ENCODE data around the gene SLC7A14. TPM values are rescaled to one million over a fixed set of nuclear protein-coding genes. Genes with fewer than 3 reads are reported as not detected.

Gene SLC7A14
- polyA plus RNA-seq, 2 donors: not detected

GRCh38 chr3:170599091-170599490 is 13.2 kb upstream of the SLC7A14 start:
- H3K4me3 ChIP-seq (ENCODE audit: low read depth in 1 of 2, low read length in 2 of 2): no peak overlapping the region
- no peaks in the 10 kb centered on the region for H3K4me1 ChIP-seq (ENCODE audit: control insufficient read depth in 2 of 2, insufficient read depth in 2 of 2, low read length in 1 of 2)
- 63 to 75% methylated on average over 1 of the region's 1 CpG for WGBS, 2 donors
- H3K27me3 ChIP-seq (ENCODE audit: control insufficient read depth in 1 of 2, insufficient read depth in 2 of 2, low read length in 2 of 2): no peaks in the 10 kb centered on the region
- no peaks in the 10 kb centered on the region for H3K36me3 ChIP-seq (ENCODE audit: control insufficient read depth in 2 of 2, insufficient read depth in 2 of 2, low read length in 1 of 2)
- H3K27ac ChIP-seq (ENCODE audit: low read depth in 2 of 2, low read length in 1 of 2): no peak overlapping the region
- no peaks in the 10 kb centered on the region for H3K9me3 ChIP-seq (ENCODE audit: control insufficient read depth in 2 of 2, insufficient read depth in 1 of 2, low read depth in 1 of 2, low read length in 1 of 2)

GRCh38 chr3:170598091-170598502 is 12.2 kb upstream of the SLC7A14 start:
- no peaks in the 10 kb centered on the region for H3K9me3 ChIP-seq (ENCODE audit: control insufficient read depth in 2 of 2, insufficient read depth in 1 of 2, low read depth in 1 of 2, low read length in 1 of 2)
- no peaks in the 10 kb centered on the region for H3K36me3 ChIP-seq (ENCODE audit: control insufficient read depth in 2 of 2, insufficient read depth in 2 of 2, low read length in 1 of 2)
- H3K4me3 ChIP-seq (ENCODE audit: low read depth in 1 of 2, low read length in 2 of 2): no peak overlapping the region
- no peaks in the 10 kb centered on the region for H3K4me1 ChIP-seq (ENCODE audit: control insufficient read depth in 2 of 2, insufficient read depth in 2 of 2, low read length in 1 of 2)
- no peak overlapping the region for H3K27ac ChIP-seq (ENCODE audit: low read depth in 2 of 2, low read length in 1 of 2)
- no peaks in the 10 kb centered on the region for H3K27me3 ChIP-seq (ENCODE audit: control insufficient read depth in 1 of 2, insufficient read depth in 2 of 2, low read length in 2 of 2)

GRCh38 chr3:170594528-170594927 is 8.7 kb upstream of the SLC7A14 start:
- H3K27ac ChIP-seq (ENCODE audit: low read depth in 2 of 2, low read length in 1 of 2): no peak overlapping the region
- H3K36me3 ChIP-seq (ENCODE audit: control insufficient read depth in 2 of 2, insufficient read depth in 2 of 2, low read length in 1 of 2): no peaks in the 10 kb centered on the region
- no peaks in the 10 kb centered on the region for H3K27me3 ChIP-seq (ENCODE audit: control insufficient read depth in 1 of 2, insufficient read depth in 2 of 2, low read length in 2 of 2)
- no peaks in the 10 kb centered on the region for H3K4me1 ChIP-seq (ENCODE audit: control insufficient read depth in 2 of 2, insufficient read depth in 2 of 2, low read length in 1 of 2)
- no peak overlapping the region for H3K4me3 ChIP-seq (ENCODE audit: low read depth in 1 of 2, low read length in 2 of 2)
- no peaks in the 10 kb centered on the region for H3K9me3 ChIP-seq (ENCODE audit: control insufficient read depth in 2 of 2, insufficient read depth in 1 of 2, low read depth in 1 of 2, low read length in 1 of 2)

- no peaks in the 10 kb centered on the region for H3K9me3 ChIP-seq (ENCODE audit: control insufficient read depth in 2 of 2, insufficient read depth in 1 of 2, low read depth in 1 of 2, low read length in 1 of 2)
- no peaks in the 10 kb centered on the region for H3K36me3 ChIP-seq (ENCODE audit: control insufficient read depth in 2 of 2, insufficient read depth in 2 of 2, low read length in 1 of 2)
- H3K27me3 ChIP-seq (ENCODE audit: control insufficient read depth in 1 of 2, insufficient read depth in 2 of 2, low read length in 2 of 2): no peaks in the 10 kb centered on the region
- no peak overlapping the region for H3K27ac ChIP-seq (ENCODE audit: low read depth in 2 of 2, low read length in 1 of 2)
- no peaks in the 10 kb centered on the region for H3K4me1 ChIP-seq (ENCODE audit: control insufficient read depth in 2 of 2, insufficient read depth in 2 of 2, low read length in 1 of 2)
- 75 to 85% methylated on average over 1 of the region's 1 CpG for WGBS, 2 donors
- H3K4me3 ChIP-seq (ENCODE audit: low read depth in 1 of 2, low read length in 2 of 2): no peak overlapping the region
These were observed 7.8 kb upstream of the SLC7A14 start for GRCh38 chr3:170593634-170594033.

DNA sequence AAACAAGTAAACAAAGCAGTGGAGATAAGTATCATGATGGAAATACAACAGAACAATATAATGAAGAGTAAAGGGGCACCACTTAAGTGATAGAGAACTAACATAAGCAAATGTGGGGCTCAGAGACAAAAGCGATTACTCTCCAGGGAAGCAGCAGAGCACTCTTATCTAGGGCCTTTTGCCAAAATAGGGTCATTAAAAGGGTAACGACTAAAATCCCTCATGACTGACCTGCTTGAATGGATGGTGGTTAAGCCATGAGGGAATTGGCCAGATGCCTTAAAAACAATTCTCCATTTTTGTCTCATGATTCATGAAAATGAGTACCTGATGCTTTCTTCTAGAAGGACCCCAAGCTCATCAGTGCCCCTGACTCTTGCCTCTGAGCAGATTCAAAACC is 3.2 kb upstream of the SLC7A14 start:
- Histone ChIP-seq H3K4me1 (ENCODE audit: control insufficient read depth in 2 of 2, insufficient read depth in 2 of 2, low read length in 1 of 2) (no peaks in the 10 kb centered on the region), H3K27me3 (ENCODE audit: control insufficient read depth in 1 of 2, insufficient read depth in 2 of 2, low read length in 2 of 2) (peaks cover 0 to 14% of the 10 kb centered on the region in 2 donors), H3K36me3 (ENCODE audit: control insufficient read depth in 2 of 2, insufficient read depth in 2 of 2, low read length in 1 of 2) (no peaks in the 10 kb centered on the region), H3K9me3 (ENCODE audit: control insufficient read depth in 2 of 2, insufficient read depth in 1 of 2, low read depth in 1 of 2, low read length in 1 of 2) (peaks cover 7 to 11% of the 10 kb centered on the region in 2 donors), H3K27ac (ENCODE audit: low read depth in 2 of 2, low read length in 1 of 2) (no peak overlapping the region), H3K4me3 (ENCODE audit: low read depth in 1 of 2, low read length in 2 of 2) (no peak overlapping the region)
- 49 to 68% methylated on average over 2 of the region's 2 CpGs for WGBS, 2 donors

DNA sequence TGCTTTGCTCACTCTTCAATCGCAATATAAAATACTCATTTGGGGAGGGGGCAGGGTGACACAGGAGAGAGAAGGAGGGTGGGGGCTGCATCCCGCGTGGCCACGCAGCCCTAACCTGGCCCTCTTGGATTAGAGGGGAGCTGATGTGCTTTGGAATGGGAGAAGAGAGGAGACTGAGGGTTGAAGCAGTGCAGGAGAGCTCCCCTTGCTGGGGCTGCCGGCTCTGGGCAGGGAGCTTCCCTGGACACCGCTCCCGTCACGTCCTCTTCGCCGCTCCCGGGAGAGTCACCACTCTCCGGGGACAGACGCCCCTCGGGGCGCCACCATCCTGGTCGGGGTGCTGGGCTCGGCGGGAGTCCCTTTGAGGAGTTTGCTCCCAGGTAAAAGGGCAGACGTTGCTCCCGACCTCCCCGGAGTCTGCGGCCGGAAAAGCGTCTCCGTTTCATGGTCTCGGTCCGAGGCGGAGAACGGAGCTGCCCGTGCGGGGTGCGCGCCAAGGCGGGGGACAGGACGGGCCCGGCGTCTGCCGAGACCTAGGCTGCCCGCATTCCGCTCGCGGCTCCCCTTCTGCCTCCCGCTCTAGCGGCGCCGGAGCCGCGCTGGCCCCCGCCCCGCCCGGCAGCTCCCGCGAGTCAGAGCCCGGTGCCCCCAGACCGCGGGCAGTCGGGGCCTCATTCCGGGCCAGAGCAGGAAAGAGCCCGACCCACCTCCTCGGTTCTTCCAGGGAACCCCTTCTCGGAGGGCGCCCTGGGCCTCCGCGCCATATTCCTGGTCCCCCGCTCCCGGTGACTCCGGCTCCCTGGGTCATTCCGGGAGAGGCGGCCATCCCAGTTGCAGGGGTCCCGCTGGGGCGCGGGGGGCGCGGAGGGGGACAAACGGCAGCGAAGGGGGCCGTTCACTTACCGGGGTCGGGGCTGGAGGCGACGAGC is 603 bp downstream of the SLC7A14 start:
- H3K4me3 ChIP-seq (ENCODE audit: low read depth in 1 of 2, low read length in 2 of 2): no peak overlapping the region
- H3K27ac ChIP-seq (ENCODE audit: low read depth in 2 of 2, low read length in 1 of 2): no peak overlapping the region
- H3K36me3 ChIP-seq (ENCODE audit: control insufficient read depth in 2 of 2, insufficient read depth in 2 of 2, low read length in 1 of 2): no peaks in the 10 kb centered on the region
- H3K9me3 ChIP-seq (ENCODE audit: control insufficient read depth in 2 of 2, insufficient read depth in 1 of 2, low read depth in 1 of 2, low read length in 1 of 2): peaks cover 7 to 11% of the 10 kb centered on the region in 2 donors
- H3K4me1 ChIP-seq (ENCODE audit: control insufficient read depth in 2 of 2, insufficient read depth in 2 of 2, low read length in 1 of 2): no peaks in the 10 kb centered on the region
- 6 to 8% methylated on average over 69 to 81 of the region's 81 CpGs for WGBS, 2 donors
- H3K27me3 ChIP-seq (ENCODE audit: control insufficient read depth in 1 of 2, insufficient read depth in 2 of 2, low read length in 2 of 2): peaks cover 0 to 14% of the 10 kb centered on the region in 2 donors

DNA sequence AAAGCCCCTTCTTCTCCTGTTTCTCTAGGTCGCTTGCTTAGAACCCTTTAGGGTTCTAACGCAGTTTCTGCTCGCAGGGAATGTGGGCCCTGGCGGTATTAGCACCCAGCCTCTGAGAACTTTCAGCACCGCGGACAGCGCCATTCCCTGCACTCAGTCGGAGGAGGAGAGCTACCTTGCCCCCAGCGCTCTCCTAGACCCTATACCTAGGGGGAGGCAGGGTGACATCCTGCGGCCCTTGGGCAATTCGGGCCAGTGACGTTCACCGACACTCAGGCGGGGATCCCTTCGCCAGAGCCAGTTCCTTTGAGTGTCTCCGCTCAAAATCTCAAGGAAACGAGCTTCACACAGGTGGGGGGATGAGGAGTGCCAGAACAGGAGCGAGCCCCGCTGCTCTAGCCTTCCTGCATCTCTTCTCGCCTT is 1.3 kb downstream of the SLC7A14 start:
- WGBS, 2 donors: 8% methylated on average over 20 of the region's 20 CpGs
- H3K27me3 ChIP-seq (ENCODE audit: control insufficient read depth in 1 of 2, insufficient read depth in 2 of 2, low read length in 2 of 2): peaks cover 0 to 14% of the 10 kb centered on the region in 2 donors

GRCh38 chr3:170579646-170580045 is 6.2 kb downstream of the SLC7A14 start:
- no peaks in the 10 kb centered on the region for H3K9me3 ChIP-seq (ENCODE audit: control insufficient read depth in 2 of 2, insufficient read depth in 1 of 2, low read depth in 1 of 2, low read length in 1 of 2)
- no peaks in the 10 kb centered on the region for H3K4me1 ChIP-seq (ENCODE audit: control insufficient read depth in 2 of 2, insufficient read depth in 2 of 2, low read length in 1 of 2)
- H3K36me3 ChIP-seq (ENCODE audit: control insufficient read depth in 2 of 2, insufficient read depth in 2 of 2, low read length in 1 of 2): no peaks in the 10 kb centered on the region
- H3K27ac ChIP-seq (ENCODE audit: low read depth in 2 of 2, low read length in 1 of 2): no peak overlapping the region
- 62 to 64% methylated on average over 3 of the region's 3 CpGs for WGBS, 2 donors
- H3K27me3 ChIP-seq (ENCODE audit: control insufficient read depth in 1 of 2, insufficient read depth in 2 of 2, low read length in 2 of 2): no peaks in the 10 kb centered on the region
- H3K4me3 ChIP-seq (ENCODE audit: low read depth in 1 of 2, low read length in 2 of 2): no peak overlapping the region

More for the DNA sequence above, 1.3 kb downstream of the SLC7A14 start:
- H3K4me3 ChIP-seq (ENCODE audit: low read depth in 1 of 2, low read length in 2 of 2): no peak overlapping the region
- no peak overlapping the region for H3K27ac ChIP-seq (ENCODE audit: low read depth in 2 of 2, low read length in 1 of 2)
- H3K36me3 ChIP-seq (ENCODE audit: control insufficient read depth in 2 of 2, insufficient read depth in 2 of 2, low read length in 1 of 2): no peaks in the 10 kb centered on the region
- no peaks in the 10 kb centered on the region for H3K4me1 ChIP-seq (ENCODE audit: control insufficient read depth in 2 of 2, insufficient read depth in 2 of 2, low read length in 1 of 2)
- peaks cover 7 to 11% of the 10 kb centered on the region in 2 donors for H3K9me3 ChIP-seq (ENCODE audit: control insufficient read depth in 2 of 2, insufficient read depth in 1 of 2, low read depth in 1 of 2, low read length in 1 of 2)

- Histone ChIP-seq H3K27me3 (ENCODE audit: control insufficient read depth in 1 of 2, insufficient read depth in 2 of 2, low read length in 2 of 2) (no peaks in the 10 kb centered on the region), H3K4me3 (ENCODE audit: low read depth in 1 of 2, low read length in 2 of 2) (no peak overlapping the region)
- 57 to 66% methylated on average over 3 of the region's 3 CpGs for WGBS, 2 donors
These were observed 13.1 kb downstream of the SLC7A14 start for GRCh38 chr3:170572665-170573253.

More at GRCh38 chr3:170572665-170573253, 13.1 kb downstream of the SLC7A14 start:
- Histone ChIP-seq H3K27ac (ENCODE audit: low read depth in 2 of 2, low read length in 1 of 2) (no peak overlapping the region), H3K36me3 (ENCODE audit: control insufficient read depth in 2 of 2, insufficient read depth in 2 of 2, low read length in 1 of 2) (no peaks in the 10 kb centered on the region), H3K9me3 (ENCODE audit: control insufficient read depth in 2 of 2, insufficient read depth in 1 of 2, low read depth in 1 of 2, low read length in 1 of 2) (no peaks in the 10 kb centered on the region), H3K4me1 (ENCODE audit: control insufficient read depth in 2 of 2, insufficient read depth in 2 of 2, low read length in 1 of 2) (no peaks in the 10 kb centered on the region)
